HepG2 (cell line): ENCODE results near the gene VARS1.

ENCODE experiments used
- CTCF ChIP-seq: sonication (generic); formaldehyde crosslinking; IDR thresholded peaks from 2 replicates; pipeline ENCODE4 v1.5.0; 2020; ENCODE audit warnings: mild to moderate bottlenecking, missing genetic modification reagents, moderate library complexity
- ZC3H13 ChIP-seq: sonication (generic); formaldehyde crosslinking; IDR thresholded peaks from 2 replicates; pipeline ENCODE4 v1.8.1; 2023; ENCODE audit warnings: mild to moderate bottlenecking, missing genetic modification reagents, moderate library complexity

GRCh38 chr6:31826793-31827285, 31.3 kb upstream of the VARS1 start:
- TF ChIP-seq ZC3H13 (CRISPR knock-in tag) (no peak), CTCF (CRISPR knock-in tag) (no peak)
